Esophagus squamous epithelium (tissue), 4 donors: Measurements from ENCODE around the gene PTPRD.

Source experiments
- CTCF ChIP-seq, 6 experiments: fragments of 450-650 bp in 4 of 6; fragments of 200-600 bp in 2 of 6; sonication (generic) in 2 of 6; IDR thresholded peaks; one replicate each; pipeline ENCODE4 v1.5.1; 2016 to 2019; ENCODE audit warnings: antibody characterized with exemption in 6 of 6, mild to moderate bottlenecking in 4 of 6, moderate library complexity in 4 of 6
- POLR2A ChIP-seq, 4 donors: fragments of 450-650 bp; IDR thresholded peaks; one replicate each; pipeline ENCODE4 v1.6.1; 2017; ENCODE audit warnings: antibody characterized with exemption in 4 of 4, mild to moderate bottlenecking in 4 of 4, moderate library complexity in 3 of 4

- TF ChIP-seq CTCF (IDR thresholded peaks at IDR 0.05) = no peak
- no peak for TF ChIP-seq POLR2A (IDR thresholded peaks at IDR 0.05)
These were observed 1567.2 kb downstream of the PTPRD start for GRCh38 chr9:9045572-9045971.
